Subcutaneous abdominal adipose tissue (tissue), 5 donors: ENCODE measurements around the gene GSC.
"Not testable (repeated sequence)": the region's sequence is repeated elsewhere in the genome, so short reads cannot be mapped to it uniquely, and the experiment has no call there.

Experiments
- H3K27ac ChIP-seq: one replicate; pipeline ENCODE4 v1.7.0; 2013; ENCODE audit warnings: low read depth, mild to moderate bottlenecking, inconsistent platforms, low read length, moderate library complexity
- H3K27me3 ChIP-seq, 5 donors: one replicate each; pipeline ENCODE4 v1.7.0; 2013; ENCODE audit warnings: low read length in 5 of 5, inconsistent platforms in 1 of 5; ENCODE audit not compliant: control insufficient read depth in 5 of 5, insufficient read depth in 4 of 5
- H3K36me3 ChIP-seq, 5 donors: one replicate each; pipeline ENCODE4 v1.7.0; 2013; ENCODE audit warnings: low read length in 5 of 5; ENCODE audit not compliant: control insufficient read depth in 5 of 5, insufficient read depth in 5 of 5
- H3K4me1 ChIP-seq, 5 donors: one replicate each; pipeline ENCODE4 v1.7.0; 2013; ENCODE audit warnings: low read length in 5 of 5, mild to moderate bottlenecking in 3 of 5, moderate library complexity in 1 of 5; ENCODE audit not compliant: control insufficient read depth in 5 of 5, insufficient read depth in 5 of 5
- H3K4me3 ChIP-seq, 5 donors: one replicate each; pipeline ENCODE4 v1.7.0; 2013; ENCODE audit warnings: low read length in 5 of 5, low read depth in 1 of 5
- H3K9ac ChIP-seq, 5 donors: one replicate each; pipeline ENCODE4 v1.7.0; 2013; ENCODE audit warnings: low read length in 5 of 5, mild to moderate bottlenecking in 4 of 5, moderate library complexity in 3 of 5
- H3K9me3 ChIP-seq, 5 donors: one replicate each; pipeline ENCODE4 v1.7.0; 2013; ENCODE audit warnings: low read length in 5 of 5; ENCODE audit not compliant: control insufficient read depth in 5 of 5
- donor health status: healthy.
- donor health status: healthy.
- donor health status: healthy.
- donor health status: healthy.
- donor health status: healthy.

GSC gene

DNA sequence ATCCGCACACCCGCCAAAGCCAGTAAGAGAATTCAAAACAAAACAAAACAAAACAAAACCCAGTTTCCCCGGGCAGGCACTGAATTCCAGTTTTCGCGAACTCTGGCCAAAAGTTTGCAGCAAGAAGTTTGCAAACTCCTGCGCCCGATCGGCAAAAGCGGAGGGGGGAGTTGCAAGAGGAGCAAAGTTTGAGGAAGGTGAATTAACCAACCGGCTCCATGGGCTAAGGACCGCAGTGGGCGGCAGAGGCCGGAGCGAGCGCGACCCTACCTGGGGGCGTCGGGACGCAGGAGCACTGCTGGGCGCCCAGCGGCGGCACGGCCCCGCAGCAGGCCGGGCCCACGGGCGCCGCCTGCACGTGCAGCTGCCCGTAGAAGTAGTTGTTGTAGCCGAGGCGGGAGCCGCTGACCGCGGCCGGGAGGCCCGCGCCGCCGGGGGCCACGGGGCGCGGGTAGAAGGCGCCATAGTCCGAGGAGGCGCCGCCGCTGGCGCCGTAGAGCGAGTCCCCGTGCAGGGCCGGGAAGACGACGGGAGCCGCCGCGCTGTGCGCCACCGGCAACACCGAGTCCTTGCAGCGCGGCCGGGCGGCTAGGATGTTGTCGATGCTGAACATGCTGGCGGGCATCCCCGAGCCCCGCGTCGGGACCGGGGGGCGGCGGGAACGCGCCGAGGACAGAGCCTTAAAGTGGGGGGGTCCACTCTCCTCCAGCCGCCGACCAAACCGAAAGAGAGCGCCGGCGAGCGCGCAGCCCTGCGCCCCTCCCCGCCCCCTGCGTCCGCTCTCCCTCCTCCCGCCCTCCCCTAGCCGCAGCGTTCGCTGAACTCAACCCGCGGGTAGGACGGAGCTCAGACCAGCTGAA, at the start of gene GSC:
GSC (minus strand) TSS at position 723 of the 860 bp plus-strand sequence; CDS start at position 625, 98 bp downstream.
- Histone ChIP-seq H3K9ac (peak within 1 kb of the TSS in 4 of 5 donors; percentile 15 to 59 (median 24)), H3K4me3 (peak within 1 kb of the TSS; percentile 67 to 81 (median 78)), H3K27me3 (peaks cover 3 to 53% (median 38%) of the 10 kb centered on the region in 5 donors), H3K27ac (no peak within 1 kb of the TSS), H3K9me3 (no peaks in the 10 kb centered on the region), H3K36me3 (no peaks in the 10 kb centered on the region), H3K4me1 (peaks cover 0 to 29% (median 27%) of the 10 kb centered on the region in 5 donors)

GRCh38 chr14:94819531-94819930, 49.6 kb upstream of the GSC start:
- Histone ChIP-seq H3K4me1 (no peaks in the 10 kb centered on the region), H3K27me3 (peaks cover 0 to 3% (median 0%) of the 10 kb centered on the region in 5 donors), H3K9ac (no peak overlapping the region), H3K9me3 (peaks cover 0 to 10% (median 3%) of the 10 kb centered on the region in 5 donors), H3K27ac (no peak overlapping the region), H3K36me3 (no peaks in the 10 kb centered on the region), H3K4me3 (no peak overlapping the region)

DNA sequence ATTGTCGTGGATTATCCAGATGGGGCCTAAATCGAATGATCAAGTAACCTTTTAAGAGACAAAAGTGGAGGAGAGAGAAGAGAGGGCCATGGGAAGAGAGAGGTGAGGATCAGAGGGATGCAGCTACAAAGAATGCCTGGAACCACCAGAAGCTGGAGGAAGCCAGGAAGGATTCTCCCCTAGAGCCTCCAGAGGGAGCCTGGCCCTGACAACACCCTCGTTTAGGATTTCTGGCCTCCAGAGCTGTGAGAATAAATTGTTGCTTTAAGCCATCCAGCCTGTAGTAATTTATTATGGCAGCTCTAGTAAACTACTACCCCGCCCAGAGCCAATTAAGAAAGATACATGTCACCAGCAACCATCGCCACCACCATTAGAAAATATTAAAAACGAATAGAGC, 46.2 kb upstream of the GSC start:
- H3K27ac ChIP-seq = no peak overlapping the region
- peaks cover 0 to 6% (median 3%) of the 10 kb centered on the region in 5 donors for H3K9me3 ChIP-seq

GRCh38 chr14:94805680-94806288, 35.9 kb upstream of the GSC start:
- Histone ChIP-seq H3K4me3 (no peak overlapping the region), H3K27me3 (no peaks in the 10 kb centered on the region), H3K9me3 (no peaks in the 10 kb centered on the region), H3K4me1 (peaks cover 0 to 13% (median 3%) of the 10 kb centered on the region in 5 donors), H3K27ac (no peak overlapping the region), H3K9ac (no peak overlapping the region), H3K36me3 (no peaks in the 10 kb centered on the region)

More for the DNA sequence above, 46.2 kb upstream of the GSC start:
- Histone ChIP-seq H3K9ac (no peak overlapping the region), H3K36me3 (no peaks in the 10 kb centered on the region), H3K27me3 (peaks cover 0 to 4% (median 0%) of the 10 kb centered on the region in 5 donors), H3K4me3 (no peak overlapping the region), H3K4me1 (no peaks in the 10 kb centered on the region)

- peaks cover 0 to 11% (median 3%) of the 10 kb centered on the region in 5 donors for H3K4me1 ChIP-seq
- H3K27me3 ChIP-seq = no peaks in the 10 kb centered on the region
- H3K9ac ChIP-seq = no peak overlapping the region
- no peak overlapping the region for H3K27ac ChIP-seq
- no peak overlapping the region for H3K4me3 ChIP-seq
- H3K36me3 ChIP-seq = no peaks in the 10 kb centered on the region
- H3K9me3 ChIP-seq = no peaks in the 10 kb centered on the region
Measured at GRCh38 chr14:94801225-94801624, 31.3 kb upstream of the GSC start.

GRCh38 chr14:94800764-94801163, 30.9 kb upstream of the GSC start:
- H3K27me3 ChIP-seq, H3K4me3 ChIP-seq, H3K36me3 ChIP-seq, H3K4me1 ChIP-seq, H3K9me3 ChIP-seq, H3K9ac ChIP-seq, H3K27ac ChIP-seq: not testable (repeated sequence)

DNA sequence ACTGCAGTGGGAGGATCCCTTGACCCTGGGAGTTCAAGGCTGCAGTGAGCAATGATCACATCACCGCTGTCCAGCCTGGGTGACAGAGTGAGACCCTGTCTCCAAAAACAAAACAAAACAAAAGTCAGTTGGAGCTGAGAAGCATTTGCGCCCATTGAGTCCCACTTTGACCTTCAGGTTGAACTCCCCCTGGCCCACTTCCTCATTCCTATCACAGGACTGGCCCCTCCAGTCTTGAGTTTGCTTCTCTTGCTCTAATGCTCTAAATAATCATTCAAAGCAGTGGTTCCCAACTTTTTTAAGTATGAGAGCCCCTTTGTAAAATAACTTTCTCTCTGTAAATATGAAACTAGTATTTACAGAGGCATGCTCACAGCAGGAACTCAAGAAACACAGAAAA, 28.0 kb upstream of the GSC start:
- H3K27me3 ChIP-seq = no peaks in the 10 kb centered on the region
- H3K4me1 ChIP-seq = no peaks in the 10 kb centered on the region
- no peaks in the 10 kb centered on the region for H3K9me3 ChIP-seq
- no peak overlapping the region for H3K27ac ChIP-seq
- no peak overlapping the region for H3K9ac ChIP-seq
- no peak overlapping the region for H3K4me3 ChIP-seq
- no peaks in the 10 kb centered on the region for H3K36me3 ChIP-seq

- no peaks in the 10 kb centered on the region for H3K36me3 ChIP-seq
- no peaks in the 10 kb centered on the region for H3K9me3 ChIP-seq
- H3K27me3 ChIP-seq = no peaks in the 10 kb centered on the region
- H3K9ac ChIP-seq = no peak overlapping the region
- no peak overlapping the region for H3K4me3 ChIP-seq
- H3K4me1 ChIP-seq = no peaks in the 10 kb centered on the region
- H3K27ac ChIP-seq = no peak overlapping the region
Measured at GRCh38 chr14:94796278-94796677, 26.4 kb upstream of the GSC start.

DNA sequence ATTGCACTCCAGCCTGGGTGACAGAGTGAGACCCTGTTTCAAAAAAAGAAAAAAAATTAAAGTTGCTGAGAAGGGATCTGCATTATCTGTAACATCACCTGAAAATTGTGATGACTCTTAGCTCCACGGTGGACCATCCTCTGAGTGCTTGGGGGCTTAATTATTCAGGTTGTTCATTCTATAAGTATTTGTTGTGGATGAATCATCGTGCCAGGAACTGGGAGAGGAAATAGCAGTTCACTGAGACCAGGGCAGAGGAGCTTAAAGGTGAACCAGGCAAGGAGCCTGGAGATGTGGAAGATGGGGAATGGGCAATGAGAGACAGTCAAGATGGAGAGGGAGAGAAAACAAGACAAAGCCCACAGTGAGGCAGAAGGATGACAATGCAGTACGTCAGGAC, 25.5 kb upstream of the GSC start:
- Histone ChIP-seq H3K36me3 (no peaks in the 10 kb centered on the region), H3K4me1 (no peaks in the 10 kb centered on the region), H3K9ac (no peak overlapping the region), H3K27me3 (no peaks in the 10 kb centered on the region), H3K27ac (no peak overlapping the region), H3K9me3 (no peaks in the 10 kb centered on the region), H3K4me3 (no peak overlapping the region)

GRCh38 chr14:94793901-94794300, 24.0 kb upstream of the GSC start:
- H3K4me1 ChIP-seq = no peaks in the 10 kb centered on the region

More at GRCh38 chr14:94793901-94794300, 24.0 kb upstream of the GSC start:
- no peaks in the 10 kb centered on the region for H3K27me3 ChIP-seq
- no peak overlapping the region for H3K4me3 ChIP-seq
- H3K27ac ChIP-seq = no peak overlapping the region
- H3K36me3 ChIP-seq = no peaks in the 10 kb centered on the region
- H3K9me3 ChIP-seq = no peaks in the 10 kb centered on the region
- H3K9ac ChIP-seq = no peak overlapping the region
